Gastroesophageal sphincter (tissue), 4 donors: ENCODE results near the gene NR3C2. TPM values are rescaled to one million over a fixed set of nuclear protein-coding genes. Genes with fewer than 3 reads are reported as not detected.

Source experiments
- ATAC-seq: fragments of 150-250 bp; one replicate; pipeline ENCODE4 v1.9.1; 2016; ENCODE audit warnings: mild to moderate bottlenecking, moderate library complexity
- H3K27ac ChIP-seq, 4 donors: fragments of 200-600 bp; sonication (generic) in 3 of 4; 1 replicate in 3 of 4; 2 replicates in 1 of 4; pipeline ENCODE4 v1.5.1; 2016 to 2019
- H3K27me3 ChIP-seq: fragments of 200-600 bp; sonication (generic); one replicate; pipeline ENCODE4 v1.5.1; 2019
- H3K36me3 ChIP-seq, 2 donors: fragments of 200-600 bp; sonication (generic); one replicate each; pipeline ENCODE4 v1.5.1; 2019; ENCODE audit warnings: control low read depth in 1 of 2
- H3K4me1 ChIP-seq, 3 donors: fragments of 200-600 bp; sonication (generic); 1 replicate in 2 of 3; 2 replicates in 1 of 3; pipeline ENCODE4 v1.5.1; 2016 to 2019; ENCODE audit warnings: control low read depth in 2 of 3
- H3K4me3 ChIP-seq, 2 donors: fragments of 200-600 bp; sonication (generic); one replicate each; pipeline ENCODE4 v1.5.1; 2019; ENCODE audit warnings: mild to moderate bottlenecking in 1 of 2, moderate library complexity in 1 of 2
- H3K9me3 ChIP-seq, 3 donors: fragments of 200-600 bp; sonication (generic); one replicate each; pipeline ENCODE4 v1.5.1; 2017 to 2019; ENCODE audit warnings: control low read depth in 2 of 3
- EP300 ChIP-seq: sonication (generic); formaldehyde crosslinking; IDR thresholded peaks from one replicate; pipeline ENCODE4 v1.6.1; 2017; ENCODE audit warnings: antibody characterized with exemption, mild to moderate bottlenecking
- POLR2A ChIP-seq, 2 donors: fragments of 450-650 bp; IDR thresholded peaks; one replicate each; pipeline ENCODE4 v1.6.1; 2017; ENCODE audit warnings: antibody characterized with exemption in 2 of 2, mild to moderate bottlenecking in 2 of 2, moderate library complexity in 1 of 2
- POLR2AphosphoS5 ChIP-seq: sonication (generic); formaldehyde crosslinking; IDR thresholded peaks from one replicate; pipeline ENCODE4 v1.6.1; 2017; ENCODE audit warnings: antibody characterized with exemption
- WGBS, 2 donors: methylation state at CpG; one replicate each; pipeline ENCODE4 v1.1.5; 2018; ENCODE audit warnings: low coverage in 1 of 2; 5-methylcytosine and 5-hydroxymethylcytosine counted together
- total RNA-seq, 4 donors: library from RNA; depleted of rRNA; stranded (reverse); fragments of >200 nt; gene quantifications; one replicate each; pipeline ENCODE4 v1.1.0, GENCODE V29; 2016
- TF ChIP-seq, protein P1 (sequence below), 4 experiments: fragments of 200-600 bp in 2 of 4; fragments of 450-650 bp in 2 of 4; sonication (generic) in 1 of 4; IDR thresholded peaks; one replicate each; pipeline ENCODE4 v1.5.1; 2017 to 2019; ENCODE audit warnings: antibody characterized with exemption in 4 of 4, mild to moderate bottlenecking in 2 of 4, moderate library complexity in 2 of 4

Gene NR3C2
- total RNA-seq, 4 donors from 2014 or later = 11.6 to 15.9 (median 13.9) TPM

DNA sequence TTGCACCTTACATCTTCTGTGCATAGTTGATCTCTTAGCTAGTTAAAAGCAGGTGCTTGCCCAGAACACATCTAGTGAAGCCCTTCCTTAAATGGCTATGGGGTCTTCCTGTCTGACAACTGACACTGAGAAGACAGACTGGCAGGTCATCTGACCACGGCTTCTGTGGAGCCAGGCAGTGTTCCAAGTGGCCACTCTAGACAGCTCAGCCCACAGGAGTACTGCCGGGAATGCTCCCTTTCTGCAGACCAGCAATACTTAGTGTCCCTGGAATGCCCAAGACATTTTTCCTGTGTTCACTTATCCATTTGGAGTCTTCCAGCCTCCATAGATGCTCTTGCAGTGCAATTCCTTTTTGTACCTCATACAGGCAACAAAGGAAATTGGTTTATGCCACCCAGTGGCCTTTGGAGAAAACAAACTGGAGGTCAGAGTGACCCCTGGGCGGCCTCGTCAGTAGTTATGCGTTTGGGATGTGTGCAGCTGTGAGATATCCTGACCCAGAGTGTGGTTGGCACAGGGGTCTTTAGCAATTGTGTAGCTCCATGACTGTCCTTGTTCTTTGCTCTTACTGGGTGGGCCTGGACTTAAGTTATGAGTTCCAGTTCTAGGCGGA, 374.8 kb downstream of the NR3C2 start:
- no peaks in the 10 kb centered on the region for H3K9me3 ChIP-seq
- H3K36me3 ChIP-seq = peaks cover 0 to 87% of the 10 kb centered on the region in 2 donors
- H3K27ac ChIP-seq = no peak overlapping the region
- H3K4me3 ChIP-seq = no peak overlapping the region
- no peak for ATAC-seq
- WGBS, 2 donors = 55% methylated on average over 4 of the region's 6 CpGs; no CpG with 5 or more reads in 1 of the 2 donors
- TF ChIP-seq POLR2A (IDR thresholded peaks at IDR 0.05) = no peak
- peak; percentile 7 for TF ChIP-seq POLR2AphosphoS5
- no peak for TF ChIP-seq EP300
- TF ChIP-seq, protein P1, sequence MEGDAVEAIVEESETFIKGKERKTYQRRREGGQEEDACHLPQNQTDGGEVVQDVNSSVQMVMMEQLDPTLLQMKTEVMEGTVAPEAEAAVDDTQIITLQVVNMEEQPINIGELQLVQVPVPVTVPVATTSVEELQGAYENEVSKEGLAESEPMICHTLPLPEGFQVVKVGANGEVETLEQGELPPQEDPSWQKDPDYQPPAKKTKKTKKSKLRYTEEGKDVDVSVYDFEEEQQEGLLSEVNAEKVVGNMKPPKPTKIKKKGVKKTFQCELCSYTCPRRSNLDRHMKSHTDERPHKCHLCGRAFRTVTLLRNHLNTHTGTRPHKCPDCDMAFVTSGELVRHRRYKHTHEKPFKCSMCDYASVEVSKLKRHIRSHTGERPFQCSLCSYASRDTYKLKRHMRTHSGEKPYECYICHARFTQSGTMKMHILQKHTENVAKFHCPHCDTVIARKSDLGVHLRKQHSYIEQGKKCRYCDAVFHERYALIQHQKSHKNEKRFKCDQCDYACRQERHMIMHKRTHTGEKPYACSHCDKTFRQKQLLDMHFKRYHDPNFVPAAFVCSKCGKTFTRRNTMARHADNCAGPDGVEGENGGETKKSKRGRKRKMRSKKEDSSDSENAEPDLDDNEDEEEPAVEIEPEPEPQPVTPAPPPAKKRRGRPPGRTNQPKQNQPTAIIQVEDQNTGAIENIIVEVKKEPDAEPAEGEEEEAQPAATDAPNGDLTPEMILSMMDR (IDR thresholded peaks at IDR 0.05) = no peak
- H3K27me3 ChIP-seq = no peaks in the 10 kb centered on the region
- H3K4me1 ChIP-seq = peaks cover 3 to 65% (median 17%) of the 10 kb centered on the region in 3 donors

DNA sequence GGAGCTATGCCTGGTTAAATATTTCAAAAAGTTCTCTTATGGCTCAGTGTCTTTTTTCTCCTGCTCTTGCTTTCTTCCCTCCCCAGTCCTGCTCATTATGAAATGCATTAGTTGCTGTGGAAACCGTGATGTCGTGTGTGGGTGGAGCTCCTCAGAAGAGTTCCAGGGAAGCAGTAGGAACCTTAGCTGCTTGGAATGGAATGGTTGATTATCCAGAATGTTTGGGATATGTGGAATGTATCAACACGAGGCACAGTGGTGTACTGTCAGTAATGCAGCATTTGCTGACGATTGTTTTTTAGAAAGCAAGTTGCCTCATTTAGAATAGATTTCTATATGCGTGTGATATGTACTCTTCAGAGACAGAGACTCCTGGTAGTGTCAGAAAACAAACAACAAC, 377.1 kb downstream of the NR3C2 start:
- Histone ChIP-seq H3K9me3 (no peaks in the 10 kb centered on the region), H3K4me1 (peaks cover 3 to 76% (median 17%) of the 10 kb centered on the region in 3 donors), H3K4me3 (no peak overlapping the region), H3K27ac (no peak overlapping the region), H3K27me3 (no peaks in the 10 kb centered on the region), H3K36me3 (peaks cover 0 to 71% of the 10 kb centered on the region in 2 donors)
- TF ChIP-seq POLR2A (IDR thresholded peaks at IDR 0.05) (no peak), POLR2AphosphoS5 (no peak), EP300 (no peak)
- TF ChIP-seq, protein P1 (IDR thresholded peaks at IDR 0.05) = no peak
- ATAC-seq = no peak
- 39 to 70% methylated on average over 3 to 5 of the region's 5 CpGs for WGBS, 2 donors

DNA sequence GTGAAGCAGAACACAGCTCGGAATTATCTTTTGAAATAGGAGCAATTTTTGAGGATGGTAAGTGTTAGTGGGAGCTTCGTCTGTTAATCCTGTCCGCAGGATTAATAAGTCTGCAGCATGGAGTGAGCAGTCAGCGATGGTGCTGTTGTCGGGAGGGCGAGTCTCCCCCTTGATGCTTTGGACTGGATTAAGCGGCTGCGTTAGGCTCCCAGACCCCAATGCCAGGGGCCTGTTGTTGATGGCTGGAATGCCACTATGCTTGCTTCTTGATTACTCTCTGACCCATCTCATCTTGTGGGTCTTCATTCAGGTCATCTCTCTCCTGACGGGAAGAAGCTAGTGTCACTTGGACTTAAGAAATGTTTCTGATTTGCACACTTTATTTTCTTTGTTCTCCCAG, 377.8 kb downstream of the NR3C2 start:
- peaks cover 3 to 76% (median 14%) of the 10 kb centered on the region in 3 donors for H3K4me1 ChIP-seq
- 80 to 91% methylated on average over 1 to 9 of the region's 9 CpGs for WGBS, 2 donors
- H3K36me3 ChIP-seq = peaks cover 0 to 66% of the 10 kb centered on the region in 2 donors
- ATAC-seq = no peak
- H3K4me3 ChIP-seq = no peak overlapping the region
- no peaks in the 10 kb centered on the region for H3K27me3 ChIP-seq
- H3K9me3 ChIP-seq = no peaks in the 10 kb centered on the region
- TF ChIP-seq POLR2AphosphoS5 = no peak
- H3K27ac ChIP-seq = no peak overlapping the region

DNA sequence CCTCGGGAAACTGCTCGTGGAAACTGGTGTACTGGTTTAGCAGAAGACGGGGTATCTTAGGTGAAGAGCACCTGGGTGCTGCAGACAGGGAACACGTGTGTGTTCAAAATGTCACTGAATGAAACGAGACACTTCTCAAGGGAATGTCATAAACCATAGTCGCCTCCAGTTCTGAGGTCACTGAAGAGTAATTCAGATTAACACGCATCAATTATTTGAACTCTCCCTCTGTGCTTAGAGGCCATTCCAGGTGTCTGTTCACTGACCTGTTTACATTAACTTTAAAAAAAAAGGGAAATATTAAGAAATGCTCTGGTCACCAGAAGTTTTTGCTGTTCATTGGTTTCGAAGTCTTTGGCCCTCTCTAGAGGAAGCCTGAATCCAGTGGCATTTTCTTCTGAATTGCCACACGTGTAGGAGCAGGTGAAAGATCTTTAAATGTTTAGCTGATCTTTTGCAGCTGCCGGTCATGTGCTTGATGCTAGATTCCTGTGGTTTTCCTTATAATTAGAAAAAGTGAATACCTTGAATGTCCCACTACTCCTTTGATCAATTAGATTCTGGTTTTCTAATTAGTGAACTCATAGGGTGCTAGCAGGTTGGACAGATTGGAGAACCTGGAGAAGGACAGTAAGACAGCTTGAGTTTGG, 379.8 kb downstream of the NR3C2 start:
- no peaks in the 10 kb centered on the region for H3K9me3 ChIP-seq
- no peaks in the 10 kb centered on the region for H3K27me3 ChIP-seq
- no peak overlapping the region for H3K4me3 ChIP-seq
- no peak overlapping the region for H3K27ac ChIP-seq
- peaks cover 0 to 75% (median 10%) of the 10 kb centered on the region in 3 donors for H3K4me1 ChIP-seq
- H3K36me3 ChIP-seq = peaks cover 0 to 57% of the 10 kb centered on the region in 2 donors
- WGBS, 2 donors = 85 to 86% methylated on average over 7 to 10 of the region's 10 CpGs
- TF ChIP-seq POLR2AphosphoS5 (no peak), EP300 (no peak), POLR2A (IDR thresholded peaks at IDR 0.05) (no peak)
- TF ChIP-seq, protein P1 (IDR thresholded peaks at IDR 0.05) = no peak
- ATAC-seq = no peak

DNA sequence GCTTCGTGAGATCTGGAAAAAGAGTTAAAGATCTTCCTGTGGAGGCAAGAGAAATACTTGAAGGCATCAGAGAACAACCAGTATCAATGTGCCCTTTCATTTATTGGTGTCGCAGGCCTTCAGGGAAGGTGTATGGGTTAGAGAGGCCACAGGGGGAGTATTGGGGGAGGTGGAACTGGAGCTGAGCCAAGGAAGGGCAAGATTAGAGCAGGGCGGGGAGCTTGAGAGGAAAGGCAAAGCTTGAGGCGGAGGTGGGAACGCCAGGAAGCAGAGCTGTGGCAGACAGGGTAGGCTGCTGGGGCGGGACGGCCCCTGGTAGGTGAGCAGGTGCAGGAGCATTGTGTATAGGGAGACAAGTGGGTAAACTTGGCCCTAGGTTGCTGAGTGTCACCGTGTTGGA, 380.4 kb downstream of the NR3C2 start:
- WGBS, 2 donors = 69% methylated on average over 4 to 8 of the region's 8 CpGs
- H3K4me1 ChIP-seq = peaks cover 0 to 75% (median 6%) of the 10 kb centered on the region in 3 donors
- peaks cover 0 to 50% of the 10 kb centered on the region in 2 donors for H3K36me3 ChIP-seq
- no peak for TF ChIP-seq EP300
- TF ChIP-seq, protein P1 (IDR thresholded peaks at IDR 0.05) = no peak
- no peak for TF ChIP-seq POLR2AphosphoS5
- no peak for TF ChIP-seq POLR2A (IDR thresholded peaks at IDR 0.05)
- no peaks in the 10 kb centered on the region for H3K27me3 ChIP-seq
- no peaks in the 10 kb centered on the region for H3K9me3 ChIP-seq
- no peak for ATAC-seq
- H3K4me3 ChIP-seq = no peak overlapping the region
- no peak overlapping the region for H3K27ac ChIP-seq
